OCI-LY7 (cell line): ENCODE data around the gene WDTC1.

Experiments used
- EZH2phosphoT487 ChIP-seq: fragments of 200-600 bp; sonication (generic); IDR thresholded peaks from 2 replicates; pipeline ENCODE4 v1.6.1; 2018; ENCODE audit warnings: low read depth, borderline replicate concordance, mild to moderate bottlenecking, mixed run types, antibody characterized with exemption, low read length, moderate library complexity, mixed read lengths
- TF ChIP-seq, protein P1 (sequence below): fragments of 200-600 bp; sonication (generic); conservative IDR thresholded peaks from 2 replicates; pipeline ENCODE4 v1.5.1; 2014; ENCODE audit warnings: mild to moderate bottlenecking, antibody characterized with exemption, low read length, moderate library complexity, mixed read lengths

DNA sequence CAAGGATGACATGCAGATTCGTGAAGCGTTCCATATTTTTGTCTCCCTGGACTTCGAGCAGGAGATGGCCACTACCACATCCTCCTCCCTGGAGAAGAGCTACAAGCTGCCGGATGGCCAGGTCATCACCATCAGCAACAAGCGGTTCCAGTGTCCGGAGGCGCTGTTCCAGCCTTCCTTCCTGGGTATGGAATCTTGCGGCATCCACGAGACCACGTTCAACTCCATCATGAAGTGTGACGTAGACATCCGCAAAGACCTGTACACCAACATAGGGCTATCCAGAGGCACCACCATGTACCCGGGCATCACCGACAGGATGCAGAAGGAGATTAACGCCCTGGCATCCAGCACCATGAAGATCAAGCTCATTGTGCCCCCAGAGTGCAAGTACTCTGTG lies 90.9 kb downstream of the WDTC1 start:
- TF ChIP-seq, protein P1, sequence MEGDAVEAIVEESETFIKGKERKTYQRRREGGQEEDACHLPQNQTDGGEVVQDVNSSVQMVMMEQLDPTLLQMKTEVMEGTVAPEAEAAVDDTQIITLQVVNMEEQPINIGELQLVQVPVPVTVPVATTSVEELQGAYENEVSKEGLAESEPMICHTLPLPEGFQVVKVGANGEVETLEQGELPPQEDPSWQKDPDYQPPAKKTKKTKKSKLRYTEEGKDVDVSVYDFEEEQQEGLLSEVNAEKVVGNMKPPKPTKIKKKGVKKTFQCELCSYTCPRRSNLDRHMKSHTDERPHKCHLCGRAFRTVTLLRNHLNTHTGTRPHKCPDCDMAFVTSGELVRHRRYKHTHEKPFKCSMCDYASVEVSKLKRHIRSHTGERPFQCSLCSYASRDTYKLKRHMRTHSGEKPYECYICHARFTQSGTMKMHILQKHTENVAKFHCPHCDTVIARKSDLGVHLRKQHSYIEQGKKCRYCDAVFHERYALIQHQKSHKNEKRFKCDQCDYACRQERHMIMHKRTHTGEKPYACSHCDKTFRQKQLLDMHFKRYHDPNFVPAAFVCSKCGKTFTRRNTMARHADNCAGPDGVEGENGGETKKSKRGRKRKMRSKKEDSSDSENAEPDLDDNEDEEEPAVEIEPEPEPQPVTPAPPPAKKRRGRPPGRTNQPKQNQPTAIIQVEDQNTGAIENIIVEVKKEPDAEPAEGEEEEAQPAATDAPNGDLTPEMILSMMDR = no peak
- TF ChIP-seq EZH2phosphoT487 = no peak
